ENCODE results near the gene WNT1.

DNA sequence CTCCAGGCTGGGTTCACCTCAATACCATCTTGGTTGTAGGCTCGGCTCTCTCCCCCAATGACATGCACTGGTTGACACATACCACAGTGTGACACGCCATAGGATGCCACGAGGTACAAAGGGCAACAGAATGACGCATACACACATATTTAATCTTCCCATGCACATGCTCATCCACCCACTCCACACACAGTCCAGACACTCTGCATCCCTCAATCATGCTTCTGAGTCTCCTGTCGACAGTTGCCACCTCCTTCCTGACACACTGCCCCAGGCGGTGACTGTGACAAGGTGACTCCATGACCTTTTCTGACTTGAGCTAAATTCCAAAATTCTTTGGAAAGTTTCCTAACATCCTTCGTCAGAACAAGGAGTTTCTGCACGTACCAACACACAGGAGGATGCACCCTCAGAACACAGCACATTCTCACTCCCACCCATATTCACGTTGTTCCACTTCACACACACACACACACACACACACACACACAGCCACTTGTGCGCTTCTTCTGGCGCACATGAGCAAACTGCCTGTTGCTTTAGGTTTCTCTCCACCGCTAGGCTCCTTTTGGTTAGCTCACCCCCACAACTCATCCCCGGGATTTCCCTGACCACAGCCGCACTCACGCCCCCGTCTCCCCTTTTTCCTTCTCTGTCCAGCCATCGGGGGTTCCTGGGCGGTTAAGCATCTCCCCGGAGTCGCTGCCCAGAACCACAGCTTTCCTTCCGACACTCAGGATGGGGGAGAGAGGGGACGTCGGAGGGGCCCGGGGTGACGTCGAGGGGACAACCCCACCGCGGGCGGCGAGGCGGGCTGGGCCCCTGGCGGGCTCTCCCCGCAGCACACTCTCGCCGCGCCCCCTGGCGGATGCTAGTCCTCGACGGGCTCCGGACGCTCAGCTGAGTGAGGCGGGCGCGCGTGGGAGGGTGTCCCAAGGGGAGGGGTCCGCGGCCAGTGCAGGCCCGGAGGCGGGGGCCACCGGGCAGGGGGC, 536 bp upstream of the WNT1 start:
- TF ChIP-seq, protein P1, sequence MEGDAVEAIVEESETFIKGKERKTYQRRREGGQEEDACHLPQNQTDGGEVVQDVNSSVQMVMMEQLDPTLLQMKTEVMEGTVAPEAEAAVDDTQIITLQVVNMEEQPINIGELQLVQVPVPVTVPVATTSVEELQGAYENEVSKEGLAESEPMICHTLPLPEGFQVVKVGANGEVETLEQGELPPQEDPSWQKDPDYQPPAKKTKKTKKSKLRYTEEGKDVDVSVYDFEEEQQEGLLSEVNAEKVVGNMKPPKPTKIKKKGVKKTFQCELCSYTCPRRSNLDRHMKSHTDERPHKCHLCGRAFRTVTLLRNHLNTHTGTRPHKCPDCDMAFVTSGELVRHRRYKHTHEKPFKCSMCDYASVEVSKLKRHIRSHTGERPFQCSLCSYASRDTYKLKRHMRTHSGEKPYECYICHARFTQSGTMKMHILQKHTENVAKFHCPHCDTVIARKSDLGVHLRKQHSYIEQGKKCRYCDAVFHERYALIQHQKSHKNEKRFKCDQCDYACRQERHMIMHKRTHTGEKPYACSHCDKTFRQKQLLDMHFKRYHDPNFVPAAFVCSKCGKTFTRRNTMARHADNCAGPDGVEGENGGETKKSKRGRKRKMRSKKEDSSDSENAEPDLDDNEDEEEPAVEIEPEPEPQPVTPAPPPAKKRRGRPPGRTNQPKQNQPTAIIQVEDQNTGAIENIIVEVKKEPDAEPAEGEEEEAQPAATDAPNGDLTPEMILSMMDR (IDR thresholded peaks at IDR 0.05; ENCODE audit: low read depth, low read length, poor library complexity, severe bottlenecking) = peak; percentile 82
- TF ChIP-seq EZH2phosphoT487 (IDR thresholded peaks at IDR 0.05; ENCODE audit: borderline replicate concordance, low read length) = 0 out of 2 replicates have a peak, but pooled peaks have one; percentile 25

All from DOHH2 (cell line).